PC-3 (cell line): ENCODE results near the gene ARL16. TPM values are rescaled to one million over a fixed set of nuclear protein-coding genes. Genes with fewer than 3 reads are reported as not detected.

Source experiments
- ATAC-seq: fragments of 200-7000 bp; cut with Tn5 transposase; 2 replicates; pipeline ENCODE4 v1.9.1; 2020; ENCODE audit warnings: mild to moderate bottlenecking, moderate library complexity
- BruUV-seq: library from RNA; stranded (reverse); fragments of 400-500 nt; replicated peaks from 2 replicates; lab custom pipeline; 2021; lab: Mats Ljungman, UMichigan
- CTCF ChIA-PET: fragments of 300-600 bp; sonication (Branson Sonifier 250); formaldehyde crosslinking; loops from one replicate; lab custom pipeline; 2022; ENCODE audit warnings: antibody characterized with exemption; lab: Charles Lee
- POLR2A ChIA-PET: fragments of 300-600 bp; sonication (Branson Sonifier 250); formaldehyde crosslinking; loops from one replicate; lab custom pipeline; 2022; ENCODE audit warnings: antibody characterized with exemption; ENCODE audit not compliant: unreplicated experiment; lab: Charles Lee
- DNase-seq: peaks from one replicate; pipeline ENCODE4 v3.0.0-alpha.2; 2015
- H2AFZ ChIP-seq: fragments of 300-600 bp; sonication (generic); 2 replicates; pipeline ENCODE4 v1.6.0; 2016; ENCODE audit warnings: antibody characterized with exemption, low read length
- H3F3A ChIP-seq: fragments of 300-600 bp; sonication (generic); one replicate; pipeline ENCODE4 v1.6.0; 2017; ENCODE audit warnings: antibody characterized with exemption, low read length, control low read depth, mild to moderate bottlenecking; ENCODE audit not compliant: unreplicated experiment
- H3K27ac ChIP-seq: fragments of 300-600 bp; sonication (generic); 2 replicates; pipeline ENCODE4 v1.5.1; 2016; ENCODE audit warnings: mild to moderate bottlenecking, low read length
- H3K27me3 ChIP-seq: fragments of 300-600 bp; sonication (generic); 2 replicates; pipeline ENCODE4 v1.6.1; 2016; ENCODE audit warnings: low read length, mixed read lengths
- H3K36me3 ChIP-seq: fragments of 300-600 bp; sonication (generic); 2 replicates; pipeline ENCODE4 v1.6.1; 2016; ENCODE audit warnings: low read depth, mixed run types, low read length, mixed read lengths
- H3K4me1 ChIP-seq: fragments of 300-600 bp; sonication (generic); 2 replicates; pipeline ENCODE4 v1.5.1; 2016; ENCODE audit warnings: low read length; ENCODE audit not compliant: insufficient read depth
- H3K4me2 ChIP-seq: fragments of 300-600 bp; sonication (generic); 2 replicates; pipeline ENCODE4 v1.6.0; 2016; ENCODE audit warnings: low read length
- H3K4me3 ChIP-seq: fragments of 300-600 bp; sonication (generic); 2 replicates; pipeline ENCODE4 v1.5.1; 2016; ENCODE audit warnings: mild to moderate bottlenecking, low read length, mixed read lengths
- H3K79me2 ChIP-seq: fragments of 300-600 bp; sonication (generic); 2 replicates; pipeline ENCODE4 v1.6.1; 2017; ENCODE audit warnings: low read length, mixed read lengths
- H3K9ac ChIP-seq: fragments of 300-600 bp; sonication (generic); 2 replicates; pipeline ENCODE4 v1.6.0; 2016; ENCODE audit warnings: mild to moderate bottlenecking, low read length
- H3K9me2 ChIP-seq: fragments of 300-600 bp; sonication (generic); replicated peaks from 2 replicates; pipeline ENCODE4 v1.6.1; 2016; ENCODE audit warnings: mixed run types, low read length, mixed read lengths
- H3K9me3 ChIP-seq: fragments of 300-600 bp; sonication (generic); 2 replicates; pipeline ENCODE4 v1.6.1; 2016; ENCODE audit warnings: low read length, mixed read lengths
- H4K20me1 ChIP-seq: fragments of 300-600 bp; sonication (generic); 2 replicates; pipeline ENCODE4 v1.6.1; 2016; ENCODE audit warnings: low read length, mixed read lengths
- CTCF ChIP-seq: fragments of 300-600 bp; sonication (generic); conservative IDR thresholded peaks from 2 replicates; pipeline ENCODE4 v1.5.1; 2017; ENCODE audit warnings: antibody characterized with exemption, low read depth, mild to moderate bottlenecking, low read length
- EZH2 ChIP-seq: fragments of 300-600 bp; sonication (generic); IDR thresholded peaks from one replicate; pipeline ENCODE4 v1.6.1; 2017; ENCODE audit warnings: antibody characterized with exemption, mild to moderate bottlenecking, low read length; ENCODE audit not compliant: unreplicated experiment
- EZH2phosphoT487 ChIP-seq: fragments of 300-600 bp; sonication (generic); IDR thresholded peaks from 2 replicates; pipeline ENCODE4 v1.6.1; 2018; ENCODE audit warnings: mild to moderate bottlenecking, antibody characterized with exemption, low read length, borderline replicate concordance
- intact Hi-C: fragments of 100-400 bp; cut with micrococcal nuclease; formaldehyde crosslinking; loops from 2 replicates; pipeline ENCODE4 v1.9.0; 2023
- total RNA-seq: library from RNA; depleted of rRNA; stranded (reverse); fragments of >200 nt; gene quantifications from 2 replicates; pipeline ENCODE4 v1.2.3, GENCODE V29; 2014

Gene ARL16
- total RNA-seq, 1 experiment from 2014 or later = 68.8 TPM

GRCh38 chr17:81652906-81653771 is 30.5 kb downstream of the ARL16 start:
- Histone ChIP-seq H3K9ac (no peak overlapping the region), H4K20me1 (no peaks in the 10 kb centered on the region), H2AFZ (no peak overlapping the region), H3K36me3 (no peaks in the 10 kb centered on the region), H3K79me2 (no peaks in the 10 kb centered on the region), H3K27ac (no peak overlapping the region), H3K9me3 (no peaks in the 10 kb centered on the region), H3K27me3 (no peaks in the 10 kb centered on the region), H3K4me2 (no peak overlapping the region), H3F3A (no peaks in the 10 kb centered on the region), H3K4me1 (peaks cover 6% of the 10 kb centered on the region), H3K4me3 (no peak overlapping the region), H3K9me2 (no peaks in the 10 kb centered on the region)
- ChIA-PET CTCF (no interaction called here), POLR2A (no interaction called here)
- TF ChIP-seq CTCF (no peak), EZH2 (no peak), EZH2phosphoT487 (no peak)
- DNase-seq (no peak), ATAC-seq (no peak)
- no TSS peak for BruUV-seq
- intact Hi-C loops = no loop called here

- Histone ChIP-seq H3K4me2 (no peak overlapping the region), H3K4me1 (peaks cover 6% of the 10 kb centered on the region), H3K36me3 (no peaks in the 10 kb centered on the region), H3K9me2 (no peaks in the 10 kb centered on the region), H3K9ac (no peak overlapping the region), H3K27ac (no peak overlapping the region), H4K20me1 (no peaks in the 10 kb centered on the region), H3K4me3 (no peak overlapping the region), H3K79me2 (no peaks in the 10 kb centered on the region), H3K9me3 (no peaks in the 10 kb centered on the region), H2AFZ (no peak overlapping the region), H3F3A (no peaks in the 10 kb centered on the region), H3K27me3 (no peaks in the 10 kb centered on the region)
- BruUV-seq = no TSS peak
- DNase-seq (peak; percentile 86), ATAC-seq (peak; percentile 91)
- ChIA-PET POLR2A (no interaction called here), CTCF (no interaction called here)
- intact Hi-C loops = no loop called here
- TF ChIP-seq EZH2phosphoT487 (no peak), CTCF (no peak), EZH2 (no peak)
Observed at GRCh38 chr17:81651692-81652091, 31.9 kb downstream of the ARL16 start.

- Histone ChIP-seq H3K27ac (no peak overlapping the region), H3K9me3 (no peaks in the 10 kb centered on the region), H3F3A (no peaks in the 10 kb centered on the region), H3K9me2 (no peaks in the 10 kb centered on the region), H3K27me3 (no peaks in the 10 kb centered on the region), H4K20me1 (no peaks in the 10 kb centered on the region), H3K79me2 (no peaks in the 10 kb centered on the region), H3K9ac (no peak overlapping the region), H3K4me2 (no peak overlapping the region), H3K4me3 (no peak overlapping the region), H2AFZ (no peak overlapping the region), H3K36me3 (no peaks in the 10 kb centered on the region), H3K4me1 (peaks cover 6% of the 10 kb centered on the region)
- ATAC-seq (no peak), DNase-seq (no peak)
- intact Hi-C loops = no loop called here
- TF ChIP-seq CTCF = no peak
- TF ChIP-seq EZH2 = no peak
- TF ChIP-seq EZH2phosphoT487 = no peak
- no TSS peak for BruUV-seq
- ChIA-PET POLR2A (no interaction called here), CTCF (no interaction called here)
Observed at GRCh38 chr17:81650951-81651350, 32.6 kb downstream of the ARL16 start.
